DMS114 treated with DMSO at 0.1 percent for 48 hours (cell line): ENCODE results near the gene DNAJB6.

Experiments
- DNase-seq: peaks from one replicate; lab custom pipeline; 2025; ENCODE audit not compliant: unreplicated experiment; lab: John Stamatoyannopoulos, UW

DNAJB6 gene

GRCh38 chr7:157464111-157464970 is 127.5 kb downstream of the DNAJB6 start:
- DNase-seq, result no peak

- no peak for DNase-seq
Observed at GRCh38 chr7:157464971-157465886, 128.4 kb downstream of the DNAJB6 start.

- DNase-seq, result no peak
Observed at GRCh38 chr7:157465891-157466866, 129.4 kb downstream of the DNAJB6 start.

- DNase-seq, result no peak
Observed at GRCh38 chr7:157466867-157467261, 130.1 kb downstream of the DNAJB6 start.
